ENCODE data around the gene BANK1. TPM values are rescaled to one million over a fixed set of nuclear protein-coding genes. Genes with fewer than 3 reads are reported as not detected.

BANK1 gene
- total RNA-seq, 1 experiment from 2014 or later: 1.1 TPM

DNA sequence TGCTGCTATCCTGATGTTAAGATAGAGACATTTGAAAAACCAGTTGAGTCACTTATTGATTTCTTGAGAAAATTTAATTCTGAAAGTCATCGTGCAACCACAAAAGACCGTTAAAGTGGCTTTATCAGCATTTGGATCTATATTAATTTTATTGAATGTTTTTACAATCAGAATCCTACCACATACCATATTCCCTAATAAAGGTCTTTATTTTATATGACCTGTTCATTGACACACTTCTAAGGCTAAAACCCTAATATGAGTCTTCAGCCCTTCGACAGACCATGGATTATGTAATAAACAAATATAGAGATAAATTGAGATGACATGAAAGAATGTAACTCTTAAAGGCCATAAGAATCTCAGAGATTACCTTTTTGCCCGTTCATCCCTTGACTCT lies 68.1 kb downstream of the BANK1 start:
- Histone ChIP-seq H4K20me1 (ENCODE audit: control insufficient read depth, insufficient read depth, insufficient read length) (no peaks in the 10 kb centered on the region), H2BK20ac (ENCODE audit: low read depth, low read length, poor library complexity, severe bottlenecking) (no peak overlapping the region)

More for the DNA sequence above, 68.1 kb downstream of the BANK1 start:
- no peak overlapping the region for H2BK15ac ChIP-seq (ENCODE audit: low read depth, low read length)
- Mint-ChIP-seq H3K27me3 (ENCODE audit: low read depth) (no peaks in the 10 kb centered on the region), H3K4me1 (no peaks in the 10 kb centered on the region), H3K27ac (no peak overlapping the region), H3K36me3 (ENCODE audit: insufficient read depth in 1 of 3, low read depth in 3 of 3) (no peaks in the 10 kb centered on the region), H3K4me3 (no peak overlapping the region), H3K9me3 (no peaks in the 10 kb centered on the region)
- H3K9ac ChIP-seq (ENCODE audit: extremely low read depth, insufficient read length, low read length): no peak overlapping the region
- H3K27ac ChIP-seq (ENCODE audit: insufficient read length, low read depth, low read length): no peak overlapping the region
- no peaks in the 10 kb centered on the region for H3K79me2 ChIP-seq (ENCODE audit: insufficient read depth, low read length)
- no peak overlapping the region for H4K8ac ChIP-seq (replicated peaks; ENCODE audit: insufficient read length, low read depth, low read length)
- no peak overlapping the region for H2BK12ac ChIP-seq (ENCODE audit: insufficient read length, low read depth, low read length)
- H3K79me1 ChIP-seq (ENCODE audit: insufficient read depth, low read depth, low read length, poor library complexity, severe bottlenecking): no peaks in the 10 kb centered on the region
- no peak for DNase-seq
- no peak overlapping the region for H4K5ac ChIP-seq (ENCODE audit: insufficient read length, low read depth, low read length)
- H3K23me2 ChIP-seq (ENCODE audit: insufficient read length, low read depth, low read length, poor library complexity, severe bottlenecking): no peaks in the 10 kb centered on the region
- H2BK120ac ChIP-seq (ENCODE audit: low read depth, low read length, poor library complexity, severe bottlenecking): no peak overlapping the region
- H3K14ac ChIP-seq (ENCODE audit: insufficient read depth, low read length): no peak overlapping the region
- H3K4ac ChIP-seq (ENCODE audit: low read depth, low read length): no peak overlapping the region
- no peak overlapping the region for H2AFZ ChIP-seq (ENCODE audit: low read length)
- H3K4me1 ChIP-seq (ENCODE audit: insufficient read depth, low read length): no peaks in the 10 kb centered on the region
- H3K4me2 ChIP-seq (ENCODE audit: insufficient read depth, insufficient read length, low read length): no peak overlapping the region
- H2BK5ac ChIP-seq (ENCODE audit: insufficient read length, low read length): no peak overlapping the region
- H3K9me3 ChIP-seq (ENCODE audit: control insufficient read depth, low read depth, low read length): no peaks in the 10 kb centered on the region
- no CpG with 5 or more reads among the region's 4 CpGs for WGBS (ENCODE audit: extremely low coverage, insufficient read length, low lambda C conversion rate)
- no peak overlapping the region for H4K91ac ChIP-seq (ENCODE audit: insufficient read length, low read depth, low read length)
- no peak overlapping the region for H3K56ac ChIP-seq (ENCODE audit: insufficient read length, low read depth, low read length)
- H3K27me3 ChIP-seq (ENCODE audit: insufficient read depth, low read length): no peaks in the 10 kb centered on the region
- H3K18ac ChIP-seq (ENCODE audit: insufficient read length, low read depth, low read length): no peak overlapping the region
- H2AK5ac ChIP-seq (ENCODE audit: insufficient read length, low read length): no peak overlapping the region
- no peak overlapping the region for H3K23ac ChIP-seq (ENCODE audit: insufficient read length, low read depth, low read length)
- TF ChIP-seq CTCF (conservative IDR thresholded peaks at IDR 0.05): no peak
- H3T11ph ChIP-seq (ENCODE audit: low read length): no peak overlapping the region

All from H9 (cell line).